A549 (cell line): ENCODE measurements around the gene TNRC18. TPM values are rescaled to one million over a fixed set of nuclear protein-coding genes. Genes with fewer than 3 reads are reported as not detected.

ENCODE experiments used
- ATAC-seq, 2 experiments: fragments of 200-7000 bp in 1 of 2; fragments of >200 bp in 1 of 2; cut with Nextera tagmentation in 1 of 2; cut with Tn5 transposase in 1 of 2; 3 replicates each; pipeline versions ENCODE4 v1.8.0 to v1.9.1; 2018 to 2020; ENCODE audit warnings: mild to moderate bottlenecking in 1 of 2, moderate library complexity in 1 of 2
- CTCF ChIA-PET: fragments of 300-600 bp; sonication (Branson Sonifier 250); formaldehyde crosslinking; extraction: SDS; loops from one replicate; lab custom pipeline; 2021; ENCODE audit warnings: antibody characterized with exemption, inconsistent platforms; lab: Yijun Ruan, JAX
- POLR2A ChIA-PET: fragments of 350-600 bp; formaldehyde crosslinking; extraction: SDS; loops from one replicate; lab custom pipeline; 2021; ENCODE audit warnings: antibody characterized with exemption, inconsistent platforms; lab: Yijun Ruan, JAX
- DNase-seq, 2 experiments: peaks; one replicate each; pipeline versions ENCODE4 v3.0.0 to v3.0.0-alpha.2; 2011 to 2016; ENCODE audit warnings: low read depth in 1 of 2, low spot score in 1 of 2
- FAIRE-seq: peaks from 2 replicates; lab custom pipeline; 2011; peaks lifted over from hg19 to GRCh38; lab: Jason Lieb, UNC
- H3K27ac ChIP-seq, 2 experiments: fragments of >200 bp; sonication (Bioruptor Twin); formaldehyde crosslinking; 3 replicates each; pipeline ENCODE4 v1.5.1; 2016 to 2017
- H3K4me1 ChIP-seq: fragments of >200 bp; sonication (Bioruptor Twin); formaldehyde crosslinking; 3 replicates; pipeline ENCODE4 v1.6.1; 2016
- H3K4me2 ChIP-seq: fragments of >200 bp; sonication (Bioruptor Twin); formaldehyde crosslinking; 3 replicates; pipeline ENCODE4 v1.6.1; 2016
- H3K4me3 ChIP-seq: fragments of >200 bp; sonication (Bioruptor Twin); formaldehyde crosslinking; 3 replicates; pipeline ENCODE4 v1.5.1; 2016
- H3K9me3 ChIP-seq: fragments of >200 bp; sonication (Bioruptor Twin); formaldehyde crosslinking; 3 replicates; pipeline ENCODE4 v1.6.1; 2016
- ATOH8 ChIP-seq: fragments of 250-450 bp; sonication (Bioruptor Pico); IDR thresholded peaks from 2 replicates; pipeline ENCODE4 v1.5.0; 2020; ENCODE audit warnings: low read depth, mild to moderate bottlenecking, moderate library complexity
- CBX8 ChIP-seq: fragments of 200-600 bp; sonication (generic); IDR thresholded peaks from 2 replicates; pipeline ENCODE4 v1.6.1; 2016
- CHD2 ChIP-seq: fragments of 150-350 bp; IDR thresholded peaks from 2 replicates; pipeline ENCODE4 v1.6.1; 2014; ENCODE audit warnings: low read length; ENCODE audit not compliant: partially characterized antibody
- EHMT2 ChIP-seq: fragments of 200-600 bp; sonication (generic); IDR thresholded peaks from 2 replicates; pipeline ENCODE4 v1.6.1; 2016; ENCODE audit warnings: antibody characterized with exemption, low read depth, mild to moderate bottlenecking, moderate library complexity
- ESRRA ChIP-seq: fragments of 150-350 bp; IDR thresholded peaks from 2 replicates; pipeline ENCODE4 v1.6.1; 2014; ENCODE audit warnings: mild to moderate bottlenecking, low read length, borderline replicate concordance
- FOSB ChIP-seq: fragments of 250-450 bp; sonication (Bioruptor Pico); IDR thresholded peaks from 2 replicates; pipeline ENCODE4 v1.5.0; 2020; ENCODE audit warnings: mild to moderate bottlenecking, moderate library complexity
- GATA3 ChIP-seq: IDR thresholded peaks from 2 replicates; pipeline ENCODE4 v1.6.1; 2012; ENCODE audit warnings: borderline replicate concordance
- HOXB13 ChIP-seq: fragments of 250-450 bp; sonication (Bioruptor Pico); IDR thresholded peaks from 2 replicates; pipeline ENCODE4 v1.5.0; 2020; ENCODE audit warnings: low read depth, mild to moderate bottlenecking, moderate library complexity
- HOXB5 ChIP-seq: fragments of 250-450 bp; sonication (Bioruptor Pico); IDR thresholded peaks from 2 replicates; pipeline ENCODE4 v1.5.0; 2020; ENCODE audit warnings: mild to moderate bottlenecking, moderate library complexity
- JUNB ChIP-seq: fragments of >200 bp; sonication (Bioruptor Twin); formaldehyde crosslinking; IDR thresholded peaks from 2 replicates; pipeline ENCODE4 v1.6.1; 2016
- KDM5A ChIP-seq: fragments of 200-600 bp; sonication (generic); IDR thresholded peaks from 2 replicates; pipeline ENCODE4 v1.6.1; 2016; ENCODE audit warnings: antibody characterized with exemption, mild to moderate bottlenecking
- MAFK ChIP-seq: fragments of 450-650 bp; IDR thresholded peaks from 2 replicates; pipeline ENCODE4 v1.6.1; 2014; ENCODE audit not compliant: partially characterized antibody
- MAZ ChIP-seq: fragments of 150-350 bp; IDR thresholded peaks from 2 replicates; pipeline ENCODE4 v1.6.1; 2014; ENCODE audit warnings: antibody characterized with exemption, low read depth, low read length, borderline replicate concordance
- PBX3 ChIP-seq: IDR thresholded peaks from 2 replicates; pipeline ENCODE4 v1.6.1; 2012
- POLR2A ChIP-seq: IDR thresholded peaks from 2 replicates; pipeline ENCODE4 v1.6.1; 2012; ENCODE audit warnings: mild to moderate bottlenecking, low read length
- RAD21 ChIP-seq, 2 experiments: fragments of >200 bp in 1 of 2; sonication (Bioruptor Twin) in 1 of 2; formaldehyde crosslinking in 1 of 2; IDR thresholded peaks in 1 of 2; conservative IDR thresholded peaks in 1 of 2; 2 replicates in 1 of 2; 3 replicates in 1 of 2; pipeline ENCODE4 v1.6.1; 2012 to 2018; ENCODE audit warnings: inconsistent platforms in 1 of 2
- RCOR1 ChIP-seq: fragments of 150-350 bp; IDR thresholded peaks from 2 replicates; pipeline ENCODE4 v1.6.1; 2014; ENCODE audit warnings: antibody characterized with exemption, low read length, low read depth
- TP53 ChIP-seq: fragments of 250-450 bp; sonication (Bioruptor Pico); IDR thresholded peaks from 2 replicates; pipeline ENCODE4 v1.5.0; 2021; ENCODE audit warnings: mild to moderate bottlenecking, moderate library complexity
- ZC3H11A ChIP-seq: fragments of 450-650 bp; IDR thresholded peaks from 2 replicates; pipeline ENCODE4 v1.6.1; 2014; ENCODE audit warnings: antibody characterized with exemption, mild to moderate bottlenecking
- ZFP36 ChIP-seq: fragments of 450-650 bp; IDR thresholded peaks from 2 replicates; pipeline ENCODE4 v1.6.1; 2014; ENCODE audit warnings: borderline replicate concordance; ENCODE audit not compliant: partially characterized antibody
- ZSCAN20 ChIP-seq: fragments of 250-450 bp; sonication (Bioruptor Pico); IDR thresholded peaks from 2 replicates; pipeline ENCODE4 v1.8.0; 2022; ENCODE audit warnings: mild to moderate bottlenecking, moderate library complexity
- WGBS: methylation state at CpG from one replicate; pipeline ENCODE4 v1.1.6; 2017; ENCODE audit errors: missing lambda C conversion rate; 5-methylcytosine and 5-hydroxymethylcytosine counted together
- polyA plus RNA-seq, 4 experiments: library from polyadenylated mRNA; depleted of rRNA in 3 of 4; stranded (reverse); fragments of >200 nt; fragmentation: RNase III in 1 of 4; extraction: RNeasy Plus Mini Kit Qiagen cat#74134 plus additional on column Dnase treatment in 1 of 4; gene quantifications; 2 replicates in 3 of 4; 3 replicates in 1 of 4; pipeline ENCODE4 v1.2.3, GENCODE V29; 2011 to 2017
- TF ChIP-seq, protein P1 (sequence below): IDR thresholded peaks from 2 replicates; pipeline ENCODE4 v1.6.1; 2012; ENCODE audit warnings: low read depth, borderline replicate concordance
- TF ChIP-seq, protein P2 (sequence below): fragments of 250-450 bp; sonication (Bioruptor Pico); IDR thresholded peaks from 2 replicates; pipeline ENCODE4 v1.5.0; 2021; ENCODE audit warnings: mild to moderate bottlenecking, moderate library complexity, borderline replicate concordance
- TF ChIP-seq, protein P3 (sequence below): fragments of 150-350 bp; IDR thresholded peaks from 2 replicates; pipeline ENCODE4 v1.6.1; 2014; ENCODE audit warnings: low read depth, mild to moderate bottlenecking, low read length
- TF ChIP-seq, protein P4 (sequence below): fragments of >200 bp; sonication (Bioruptor Twin); formaldehyde crosslinking; IDR thresholded peaks from 3 replicates; pipeline ENCODE4 v1.6.1; 2016

Gene TNRC18
- polyA plus RNA-seq, 2 of the 4 experiments (the other 2 are of a cell fraction): 15.5 to 39.9 TPM

GRCh38 chr7:5413449-5413786 is 10.2 kb downstream of the TNRC18 start:
- ATAC-seq (no peak), FAIRE-seq (no peak), DNase-seq (no peak)
- H3K27ac ChIP-seq: no peak overlapping the region
- H3K4me3 ChIP-seq: no peak overlapping the region
- ChIA-PET CTCF (interaction anchor here (1.0 kb wide), 1 partner anchor 16 kb away, joined by 3 read pairs; no protein-coding TSS in a partner anchor), POLR2A (no interaction called here)
- peaks cover 26% of the 10 kb centered on the region for H3K4me1 ChIP-seq
- TF ChIP-seq, protein P1, sequence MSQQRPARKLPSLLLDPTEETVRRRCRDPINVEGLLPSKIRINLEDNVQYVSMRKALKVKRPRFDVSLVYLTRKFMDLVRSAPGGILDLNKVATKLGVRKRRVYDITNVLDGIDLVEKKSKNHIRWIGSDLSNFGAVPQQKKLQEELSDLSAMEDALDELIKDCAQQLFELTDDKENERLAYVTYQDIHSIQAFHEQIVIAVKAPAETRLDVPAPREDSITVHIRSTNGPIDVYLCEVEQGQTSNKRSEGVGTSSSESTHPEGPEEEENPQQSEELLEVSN: no peak
- TF ChIP-seq ZFP36: no peak
- TF ChIP-seq FOSB (CRISPR knock-in tag): no peak
- no peak for TF ChIP-seq ZC3H11A
- no peak for TF ChIP-seq KDM5A
- TF ChIP-seq RCOR1: no peak
- no peak for TF ChIP-seq CHD2
- TF ChIP-seq MAZ: no peak
- no peak for TF ChIP-seq POLR2A
- TF ChIP-seq GATA3: no peak
- no peak for TF ChIP-seq CBX8
- TF ChIP-seq, protein P2, sequence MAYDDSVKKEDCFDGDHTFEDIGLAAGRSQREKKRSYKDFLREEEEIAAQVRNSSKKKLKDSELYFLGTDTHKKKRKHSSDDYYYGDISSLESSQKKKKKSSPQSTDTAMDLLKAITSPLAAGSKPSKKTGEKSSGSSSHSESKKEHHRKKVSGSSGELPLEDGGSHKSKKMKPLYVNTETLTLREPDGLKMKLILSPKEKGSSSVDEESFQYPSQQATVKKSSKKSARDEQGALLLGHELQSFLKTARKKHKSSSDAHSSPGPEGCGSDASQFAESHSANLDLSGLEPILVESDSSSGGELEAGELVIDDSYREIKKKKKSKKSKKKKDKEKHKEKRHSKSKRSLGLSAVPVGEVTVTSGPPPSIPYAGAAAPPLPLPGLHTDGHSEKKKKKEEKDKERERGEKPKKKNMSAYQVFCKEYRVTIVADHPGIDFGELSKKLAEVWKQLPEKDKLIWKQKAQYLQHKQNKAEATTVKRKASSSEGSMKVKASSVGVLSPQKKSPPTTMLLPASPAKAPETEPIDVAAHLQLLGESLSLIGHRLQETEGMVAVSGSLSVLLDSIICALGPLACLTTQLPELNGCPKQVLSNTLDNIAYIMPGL (CRISPR knock-in tag): no peak
- no peak for TF ChIP-seq PBX3
- TF ChIP-seq, protein P3, sequence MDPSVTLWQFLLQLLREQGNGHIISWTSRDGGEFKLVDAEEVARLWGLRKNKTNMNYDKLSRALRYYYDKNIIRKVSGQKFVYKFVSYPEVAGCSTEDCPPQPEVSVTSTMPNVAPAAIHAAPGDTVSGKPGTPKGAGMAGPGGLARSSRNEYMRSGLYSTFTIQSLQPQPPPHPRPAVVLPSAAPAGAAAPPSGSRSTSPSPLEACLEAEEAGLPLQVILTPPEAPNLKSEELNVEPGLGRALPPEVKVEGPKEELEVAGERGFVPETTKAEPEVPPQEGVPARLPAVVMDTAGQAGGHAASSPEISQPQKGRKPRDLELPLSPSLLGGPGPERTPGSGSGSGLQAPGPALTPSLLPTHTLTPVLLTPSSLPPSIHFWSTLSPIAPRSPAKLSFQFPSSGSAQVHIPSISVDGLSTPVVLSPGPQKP: no peak
- 89% methylated on average over 6 of the region's 6 CpGs for WGBS
- H3K9me3 ChIP-seq: no peaks in the 10 kb centered on the region
- no peak overlapping the region for H3K4me2 ChIP-seq

GRCh38 chr7:5408777-5409176 is 14.9 kb downstream of the TNRC18 start:
- WGBS: 58% methylated on average over 4 of the region's 4 CpGs
- H3K27ac ChIP-seq: no peak overlapping the region
- CTCF ChIA-PET: interaction anchor here (0.6 to 4.5 kb wide), 5 partner anchors 9 to 41 kb away, joined by 3 to 29 read pairs (median 3); no protein-coding TSS in a partner anchor
- peak in 1 of 2 experiments; percentile 36; a peak in 2 of 6 replicates for ATAC-seq
- H3K9me3 ChIP-seq: no peaks in the 10 kb centered on the region
- peaks cover 16% of the 10 kb centered on the region for H3K4me1 ChIP-seq
- no peak for FAIRE-seq
- TF ChIP-seq HOXB13 (no peak), MAFK (peak; percentile 40)
- POLR2A ChIA-PET: interaction anchor here (1.9 kb wide), 1 partner anchor 12 kb away, joined by 10 read pairs; no protein-coding TSS in a partner anchor
- H3K4me2 ChIP-seq: 0 out of 3 replicates have a peak overlapping the region, but pooled peaks have one; percentile 17
- DNase-seq: no peak
- no peak overlapping the region for H3K4me3 ChIP-seq

GRCh38 chr7:5406957-5407945 is 16.4 kb downstream of the TNRC18 start:
- ChIA-PET POLR2A (interaction anchor here (1.3 kb wide), 1 partner anchor 10 kb away, joined by 3 read pairs; no protein-coding TSS in a partner anchor), CTCF (interaction anchor here (0.6 to 4.5 kb wide), 7 partner anchors 10 to 258 kb away, joined by 3 to 29 read pairs (median 3); no protein-coding TSS in a partner anchor)
- peak; percentile 13 to 34; a peak in 4 of 6 replicates for ATAC-seq
- 85% methylated on average over 22 of the region's 24 CpGs for WGBS
- H3K4me3 ChIP-seq: no peak overlapping the region
- no peaks in the 10 kb centered on the region for H3K9me3 ChIP-seq
- peaks cover 16% of the 10 kb centered on the region for H3K4me1 ChIP-seq
- no peak overlapping the region for H3K27ac ChIP-seq
- FAIRE-seq: no peak
- no peak overlapping the region for H3K4me2 ChIP-seq
- no peak for DNase-seq
- TF ChIP-seq RAD21 (conservative IDR thresholded peaks at IDR 0.05 in 1 of 2, IDR thresholded peaks at IDR 0.05 in 1 of 2): no peak
- TF ChIP-seq ZSCAN20: no peak
- no peak for TF ChIP-seq HOXB5 (CRISPR knock-in tag)
- no peak for TF ChIP-seq ATOH8 (CRISPR knock-in tag)
- no peak for TF ChIP-seq EHMT2
- no peak for TF ChIP-seq JUNB
- TF ChIP-seq TP53: no peak
- TF ChIP-seq ESRRA: no peak
- TF ChIP-seq, protein P4, sequence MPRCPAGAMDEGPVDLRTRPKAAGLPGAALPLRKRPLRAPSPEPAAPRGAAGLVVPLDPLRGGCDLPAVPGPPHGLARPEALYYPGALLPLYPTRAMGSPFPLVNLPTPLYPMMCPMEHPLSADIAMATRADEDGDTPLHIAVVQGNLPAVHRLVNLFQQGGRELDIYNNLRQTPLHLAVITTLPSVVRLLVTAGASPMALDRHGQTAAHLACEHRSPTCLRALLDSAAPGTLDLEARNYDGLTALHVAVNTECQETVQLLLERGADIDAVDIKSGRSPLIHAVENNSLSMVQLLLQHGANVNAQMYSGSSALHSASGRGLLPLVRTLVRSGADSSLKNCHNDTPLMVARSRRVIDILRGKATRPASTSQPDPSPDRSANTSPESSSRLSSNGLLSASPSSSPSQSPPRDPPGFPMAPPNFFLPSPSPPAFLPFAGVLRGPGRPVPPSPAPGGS: no peak
